ENCODE results near the gene GSTM5.

DNA sequence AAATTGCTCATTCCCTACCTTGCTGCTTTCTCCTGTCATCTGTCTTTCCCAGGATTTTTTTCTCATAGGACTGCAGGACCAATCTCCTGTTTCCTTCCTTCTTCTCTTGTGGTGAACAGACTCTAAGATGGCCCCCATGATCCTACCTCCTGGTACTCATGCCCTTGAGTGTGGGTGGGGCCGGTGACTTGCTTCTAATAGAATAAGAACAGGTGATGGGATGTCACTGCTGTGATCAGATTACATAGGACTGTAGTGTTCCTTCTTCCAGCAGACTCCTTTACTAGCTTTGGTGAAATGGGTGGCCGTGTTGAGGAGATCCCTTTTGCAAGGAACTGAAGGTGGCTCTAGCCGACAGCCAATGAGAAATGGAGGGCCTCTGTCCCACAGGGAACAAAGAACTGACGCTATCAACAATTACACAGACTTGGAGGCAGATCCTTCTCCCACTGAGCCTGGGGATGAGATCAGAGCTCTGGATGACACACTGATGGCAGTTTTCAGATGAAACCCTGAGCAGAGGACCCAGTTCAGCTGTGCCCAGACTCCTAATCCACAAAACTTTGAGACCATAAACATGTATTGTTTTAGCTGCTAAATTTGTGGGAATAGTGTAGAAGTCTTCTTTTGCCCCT, 21.3 kb downstream of the GSTM5 start:
- TF ChIP-seq CTCF (conservative IDR thresholded peaks at IDR 0.05) (no peak), EZH2 (IDR thresholded peaks at IDR 0.05; ENCODE audit: low read depth) (no peak)
